ENCODE results near the gene CPED1. TPM values are rescaled to one million over a fixed set of nuclear protein-coding genes. Genes with fewer than 3 reads are reported as not detected.

The CPED1 gene
- total and polyA plus RNA-seq, 4 donors: 4.7 to 34.1 (median 16.7) TPM

DNA sequence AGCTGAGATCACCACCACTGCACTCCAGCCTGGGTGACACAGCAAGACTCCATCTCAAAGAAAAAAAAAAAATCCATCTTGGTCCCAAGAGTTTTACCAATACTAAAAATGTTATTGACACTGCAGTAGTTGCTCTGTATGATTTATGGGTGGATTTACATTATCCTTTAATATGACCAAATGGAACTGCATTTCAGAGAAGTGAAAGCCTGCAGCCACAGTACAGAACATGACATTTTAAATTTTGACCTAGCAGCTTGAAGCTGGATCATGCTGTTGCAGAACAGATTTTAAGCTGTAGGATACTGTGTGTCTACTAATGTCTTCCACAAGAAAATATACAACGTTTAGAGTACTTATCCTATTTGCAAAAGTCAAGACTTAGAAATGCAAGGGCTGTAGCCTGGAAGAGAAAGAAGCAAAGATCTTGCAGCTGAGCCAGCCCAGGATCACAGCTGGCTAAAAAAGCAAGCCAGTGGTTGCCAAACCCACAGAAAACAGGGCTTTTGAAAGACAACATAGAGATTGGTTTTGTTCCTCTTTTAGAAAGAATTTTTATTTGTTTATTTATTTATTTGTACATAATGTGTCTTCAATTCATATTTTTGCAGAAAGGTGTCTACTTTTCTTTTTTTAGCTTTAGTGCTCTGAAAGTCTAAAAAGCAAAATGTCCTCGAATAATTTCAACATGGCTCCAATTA lies 285.1 kb downstream of the CPED1 start:
- Histone ChIP-seq H3K4me1 (ENCODE audit: control insufficient read depth, insufficient read depth, low read length) (no peaks in the 10 kb centered on the region), H3K36me3 (ENCODE audit: control insufficient read depth, insufficient read depth, low read length) (no peaks in the 10 kb centered on the region), H3K27ac (ENCODE audit: low read depth, low read length) (no peak overlapping the region), H3K27me3 (ENCODE audit: control insufficient read depth, insufficient read depth, low read length) (no peaks in the 10 kb centered on the region), H3K9me3 (ENCODE audit: control insufficient read depth, insufficient read depth, low read length) (no peaks in the 10 kb centered on the region), H3K4me3 (ENCODE audit: low read depth, low read length) (no peak overlapping the region)
- peak in 2 of 6 donors; percentile 13 to 17 for DNase-seq (ENCODE audit: low read depth in 4 of 6, low spot score in 6 of 6)
- 86% methylated on average over 1 of the region's 2 CpGs for WGBS (ENCODE audit: insufficient coverage)

DNA sequence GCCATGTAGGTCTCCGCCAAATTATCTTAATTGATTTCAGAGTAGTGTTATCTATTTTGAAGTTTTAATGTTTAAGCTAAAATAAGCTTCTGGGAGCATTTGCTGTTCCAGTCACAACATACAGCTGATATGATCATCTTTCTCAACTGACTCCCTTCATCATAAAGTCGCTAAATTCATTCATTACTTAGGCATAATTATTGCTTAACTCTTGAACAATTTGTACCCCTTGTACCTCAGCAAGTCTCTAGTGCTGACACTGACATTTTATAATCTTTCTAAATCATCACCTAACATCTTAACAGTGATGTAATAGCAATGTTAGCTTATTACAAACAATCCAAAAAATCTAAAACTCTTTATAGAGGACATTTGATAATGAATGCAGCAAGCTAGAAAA lies 286.0 kb downstream of the CPED1 start:
- no peaks in the 10 kb centered on the region for H3K4me1 ChIP-seq (ENCODE audit: control insufficient read depth, insufficient read depth, low read length)
- no peaks in the 10 kb centered on the region for H3K9me3 ChIP-seq (ENCODE audit: control insufficient read depth, insufficient read depth, low read length)
- no peaks in the 10 kb centered on the region for H3K27me3 ChIP-seq (ENCODE audit: control insufficient read depth, insufficient read depth, low read length)
- DNase-seq (ENCODE audit: low read depth in 4 of 6, low spot score in 6 of 6): no peak
- no peak overlapping the region for H3K4me3 ChIP-seq (ENCODE audit: low read depth, low read length)
- H3K36me3 ChIP-seq (ENCODE audit: control insufficient read depth, insufficient read depth, low read length): no peaks in the 10 kb centered on the region
- 67% methylated on average over 1 of the region's 2 CpGs for WGBS (ENCODE audit: insufficient coverage)
- H3K27ac ChIP-seq (ENCODE audit: low read depth, low read length): no peak overlapping the region

DNA sequence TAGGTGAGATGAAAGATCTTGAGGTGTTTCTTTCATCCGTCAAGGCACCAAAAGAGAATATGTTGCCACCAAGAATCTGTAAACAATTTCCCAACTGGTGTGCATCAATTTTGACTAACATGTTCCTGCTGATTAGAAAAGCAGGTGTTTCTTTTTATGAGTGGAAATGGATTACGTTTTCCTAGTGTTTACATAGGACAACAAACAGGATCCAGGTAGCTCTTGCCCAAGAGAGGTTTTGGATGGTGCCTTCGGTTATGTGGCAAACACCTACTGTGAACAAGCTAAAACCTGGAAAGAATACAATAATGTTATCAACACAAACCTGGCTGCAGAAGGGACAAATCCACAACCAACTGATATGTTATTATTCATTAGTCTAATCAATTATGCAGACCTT lies 286.7 kb downstream of the CPED1 start:
- Histone ChIP-seq H3K27ac (ENCODE audit: low read depth, low read length) (no peak overlapping the region), H3K4me1 (ENCODE audit: control insufficient read depth, insufficient read depth, low read length) (no peaks in the 10 kb centered on the region), H3K36me3 (ENCODE audit: control insufficient read depth, insufficient read depth, low read length) (no peaks in the 10 kb centered on the region), H3K27me3 (ENCODE audit: control insufficient read depth, insufficient read depth, low read length) (no peaks in the 10 kb centered on the region), H3K9me3 (ENCODE audit: control insufficient read depth, insufficient read depth, low read length) (no peaks in the 10 kb centered on the region), H3K4me3 (ENCODE audit: low read depth, low read length) (no peak overlapping the region)
- no peak for DNase-seq (ENCODE audit: low read depth in 4 of 6, low spot score in 6 of 6)
- WGBS (ENCODE audit: insufficient coverage): no CpG with 5 or more reads among the region's 3 CpGs

DNA sequence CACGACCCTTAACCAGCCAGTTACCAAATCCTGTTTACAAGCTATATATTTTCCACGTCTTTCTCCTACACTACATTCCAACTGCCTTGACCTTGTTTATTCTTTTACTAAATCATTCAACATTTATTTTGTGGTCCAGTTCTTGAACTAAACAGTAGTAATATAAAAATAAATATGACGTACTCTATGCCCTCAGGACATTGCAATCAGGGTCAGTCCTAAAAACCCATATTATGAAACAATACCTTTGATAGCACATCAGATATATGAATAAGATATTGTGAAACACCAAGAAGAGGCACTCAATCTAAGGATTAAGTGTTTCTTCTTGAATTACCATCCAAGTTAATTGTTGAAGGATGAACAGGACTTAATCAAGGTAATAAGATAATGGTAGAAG lies 287.8 kb downstream of the CPED1 start:
- Histone ChIP-seq H3K4me1 (ENCODE audit: control insufficient read depth, insufficient read depth, low read length) (no peaks in the 10 kb centered on the region), H3K9me3 (ENCODE audit: control insufficient read depth, insufficient read depth, low read length) (no peaks in the 10 kb centered on the region), H3K4me3 (ENCODE audit: low read depth, low read length) (no peak overlapping the region), H3K27ac (ENCODE audit: low read depth, low read length) (no peak overlapping the region), H3K36me3 (ENCODE audit: control insufficient read depth, insufficient read depth, low read length) (no peaks in the 10 kb centered on the region), H3K27me3 (ENCODE audit: control insufficient read depth, insufficient read depth, low read length) (no peaks in the 10 kb centered on the region)
- DNase-seq (ENCODE audit: low read depth in 4 of 6, low spot score in 6 of 6): no peak
- 92% methylated on average over 2 of the region's 3 CpGs for WGBS (ENCODE audit: insufficient coverage)

DNA sequence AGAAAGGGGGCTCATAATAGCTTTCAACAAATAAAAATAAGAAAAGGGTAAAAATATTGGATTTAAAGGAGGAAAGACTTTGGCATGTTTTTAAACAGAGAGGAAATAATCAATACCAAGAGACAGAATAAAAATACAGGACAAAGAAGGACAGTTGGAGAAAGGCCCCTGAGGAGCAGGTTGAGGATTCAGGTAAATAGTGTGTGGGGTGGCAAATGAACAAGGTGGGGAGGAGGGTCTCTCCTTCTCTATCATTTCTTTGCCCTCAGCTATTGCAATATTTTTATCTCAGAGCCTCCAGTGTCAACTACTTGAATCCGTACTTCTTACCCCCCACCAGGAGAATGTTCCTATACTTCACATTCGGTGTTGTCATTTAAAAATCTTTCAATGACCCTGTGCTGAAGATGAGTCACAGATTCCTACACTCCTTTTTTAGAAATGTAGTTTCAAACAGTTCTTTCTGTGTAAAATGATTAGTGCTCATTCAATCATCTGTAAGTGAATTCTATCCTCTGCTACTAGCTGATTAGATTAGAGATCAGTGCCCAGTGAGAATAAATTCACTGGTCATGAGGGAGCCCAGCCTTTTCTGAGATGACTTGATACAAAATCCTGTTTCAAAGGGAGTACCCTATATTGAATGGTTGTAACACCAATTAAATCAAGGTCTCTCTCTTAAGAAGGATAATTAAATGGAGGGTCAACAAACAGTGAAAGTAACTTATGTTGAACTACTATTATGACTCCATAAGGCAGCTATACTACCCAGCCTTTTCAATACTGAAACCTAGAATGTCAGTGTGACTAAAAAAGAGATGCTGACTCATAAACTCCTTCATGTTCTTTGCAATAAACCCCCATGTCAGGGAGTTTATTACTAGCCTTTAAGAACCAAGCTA lies 289.9 kb downstream of the CPED1 start:
- Histone ChIP-seq H3K36me3 (ENCODE audit: control insufficient read depth, insufficient read depth, low read length) (no peaks in the 10 kb centered on the region), H3K4me1 (ENCODE audit: control insufficient read depth, insufficient read depth, low read length) (no peaks in the 10 kb centered on the region), H3K27ac (ENCODE audit: low read depth, low read length) (no peak overlapping the region), H3K4me3 (ENCODE audit: low read depth, low read length) (no peak overlapping the region), H3K9me3 (ENCODE audit: control insufficient read depth, insufficient read depth, low read length) (no peaks in the 10 kb centered on the region), H3K27me3 (ENCODE audit: control insufficient read depth, insufficient read depth, low read length) (no peaks in the 10 kb centered on the region)
- DNase-seq (ENCODE audit: low read depth in 4 of 6, low spot score in 6 of 6): no peak
- WGBS (ENCODE audit: insufficient coverage): no CpG with 5 or more reads among the region's 2 CpGs

DNA sequence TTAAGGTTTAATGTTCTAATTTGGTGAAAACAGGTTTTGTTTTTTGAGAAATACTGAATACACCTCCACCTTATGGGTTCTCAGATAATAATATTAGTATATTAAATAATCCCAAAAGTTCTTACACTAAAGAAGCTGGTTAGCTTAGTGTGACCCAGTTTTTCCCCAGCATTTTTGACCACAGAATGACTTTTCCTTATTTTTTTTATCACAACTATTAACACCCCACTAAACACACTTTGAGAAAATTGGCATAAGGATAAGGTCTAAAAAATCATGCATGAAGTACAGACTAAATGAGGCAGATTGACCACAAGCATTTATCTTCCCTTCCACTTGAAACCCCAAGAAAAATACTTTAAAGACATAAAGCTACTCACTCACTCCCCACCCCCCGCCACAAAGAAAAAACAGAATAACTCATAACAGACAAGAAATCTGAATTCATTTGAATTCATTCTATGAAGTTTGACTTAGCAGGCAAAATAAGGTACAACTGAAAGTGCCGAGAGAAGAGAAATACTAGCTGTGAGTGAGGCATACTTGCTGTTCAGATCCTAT lies 290.6 kb downstream of the CPED1 start:
- 100% methylated on average over 1 of the region's 2 CpGs for WGBS (ENCODE audit: insufficient coverage)
- Histone ChIP-seq H3K36me3 (ENCODE audit: control insufficient read depth, insufficient read depth, low read length) (no peaks in the 10 kb centered on the region), H3K4me1 (ENCODE audit: control insufficient read depth, insufficient read depth, low read length) (no peaks in the 10 kb centered on the region), H3K9me3 (ENCODE audit: control insufficient read depth, insufficient read depth, low read length) (no peaks in the 10 kb centered on the region), H3K4me3 (ENCODE audit: low read depth, low read length) (no peak overlapping the region), H3K27ac (ENCODE audit: low read depth, low read length) (no peak overlapping the region), H3K27me3 (ENCODE audit: control insufficient read depth, insufficient read depth, low read length) (no peaks in the 10 kb centered on the region)
- DNase-seq (ENCODE audit: low read depth in 4 of 6, low spot score in 6 of 6): no peak

DNA sequence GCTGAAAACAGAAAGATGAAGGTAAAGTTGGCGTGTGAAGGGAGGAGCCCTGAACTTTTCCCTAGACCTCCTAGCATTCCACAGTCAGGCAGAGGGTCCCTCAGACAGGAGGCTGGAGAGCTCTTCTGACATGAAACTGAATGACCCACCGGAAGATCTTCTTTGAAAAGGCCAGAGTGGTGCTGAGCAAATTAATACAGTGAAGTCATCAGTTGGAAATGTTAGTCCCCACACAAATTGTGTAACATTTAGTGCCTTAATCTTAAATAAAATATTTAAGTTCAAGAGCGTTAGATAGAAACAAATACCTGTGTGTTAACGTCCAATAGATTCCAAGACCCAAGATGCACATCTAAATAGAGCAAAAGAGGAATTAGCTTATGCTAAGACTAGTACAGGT lies 291.3 kb downstream of the CPED1 start:
- Histone ChIP-seq H3K9me3 (ENCODE audit: control insufficient read depth, insufficient read depth, low read length) (no peaks in the 10 kb centered on the region), H3K4me1 (ENCODE audit: control insufficient read depth, insufficient read depth, low read length) (no peaks in the 10 kb centered on the region), H3K27ac (ENCODE audit: low read depth, low read length) (no peak overlapping the region), H3K4me3 (ENCODE audit: low read depth, low read length) (no peak overlapping the region), H3K27me3 (ENCODE audit: control insufficient read depth, insufficient read depth, low read length) (no peaks in the 10 kb centered on the region), H3K36me3 (ENCODE audit: control insufficient read depth, insufficient read depth, low read length) (no peaks in the 10 kb centered on the region)
- no CpG with 5 or more reads among the region's 4 CpGs for WGBS (ENCODE audit: insufficient coverage)
- DNase-seq (ENCODE audit: low read depth in 4 of 6, low spot score in 6 of 6): no peak

DNA sequence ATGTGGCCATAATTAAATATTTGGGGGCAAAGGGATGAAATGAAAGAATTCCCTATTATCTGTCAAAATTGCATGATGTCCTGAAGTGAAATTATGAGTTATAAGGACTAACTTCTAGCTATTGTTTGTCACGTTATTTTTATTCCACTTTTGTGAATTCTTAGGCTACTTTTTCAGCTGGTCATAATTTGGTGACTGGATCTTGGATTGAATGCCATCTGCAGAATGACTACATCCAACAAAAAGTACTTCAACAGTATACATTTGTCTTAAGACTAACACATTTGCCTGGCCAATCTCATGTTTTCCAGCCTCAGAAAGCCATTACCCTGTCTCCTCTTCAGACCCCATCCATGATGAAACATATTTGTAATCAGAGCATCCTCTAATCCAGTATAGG lies 292.1 kb downstream of the CPED1 start:
- WGBS (ENCODE audit: insufficient coverage): no CpG with 5 or more reads among the region's 1 CpG

DNA sequence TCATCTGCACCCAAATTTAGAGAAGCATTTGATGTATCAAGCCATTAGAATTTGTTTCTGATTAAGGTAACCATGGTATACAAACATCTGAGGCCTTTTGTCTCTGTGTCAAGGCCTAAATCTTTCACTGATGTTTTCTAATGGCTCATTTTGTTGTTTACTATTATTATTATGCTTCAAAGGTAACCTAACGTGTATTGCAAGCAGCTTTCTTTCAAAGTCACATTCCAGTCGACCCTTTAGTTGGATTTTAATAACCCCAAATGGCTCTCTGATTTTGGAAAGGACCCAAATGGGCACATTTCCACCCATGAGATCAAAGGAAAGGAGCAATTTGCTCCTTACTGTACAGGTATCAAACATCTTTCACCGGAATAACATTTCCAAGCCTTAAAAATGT lies 293.6 kb downstream of the CPED1 start:
- no peak overlapping the region for H3K4me3 ChIP-seq (ENCODE audit: low read depth, low read length)
- H3K4me1 ChIP-seq (ENCODE audit: control insufficient read depth, insufficient read depth, low read length): no peaks in the 10 kb centered on the region
- DNase-seq (ENCODE audit: low read depth in 4 of 6, low spot score in 6 of 6): no peak
- H3K36me3 ChIP-seq (ENCODE audit: control insufficient read depth, insufficient read depth, low read length): no peaks in the 10 kb centered on the region
- H3K27me3 ChIP-seq (ENCODE audit: control insufficient read depth, insufficient read depth, low read length): no peaks in the 10 kb centered on the region
- no peak overlapping the region for H3K27ac ChIP-seq (ENCODE audit: low read depth, low read length)
- WGBS (ENCODE audit: insufficient coverage): 29% methylated on average over 1 of the region's 3 CpGs
- peaks cover 4% of the 10 kb centered on the region for H3K9me3 ChIP-seq (ENCODE audit: control insufficient read depth, insufficient read depth, low read length)

More for the DNA sequence above, 292.1 kb downstream of the CPED1 start:
- H3K4me1 ChIP-seq (ENCODE audit: control insufficient read depth, insufficient read depth, low read length): no peaks in the 10 kb centered on the region
- no peak overlapping the region for H3K27ac ChIP-seq (ENCODE audit: low read depth, low read length)
- H3K36me3 ChIP-seq (ENCODE audit: control insufficient read depth, insufficient read depth, low read length): no peaks in the 10 kb centered on the region
- H3K27me3 ChIP-seq (ENCODE audit: control insufficient read depth, insufficient read depth, low read length): no peaks in the 10 kb centered on the region
- H3K9me3 ChIP-seq (ENCODE audit: control insufficient read depth, insufficient read depth, low read length): peaks cover 4% of the 10 kb centered on the region
- H3K4me3 ChIP-seq (ENCODE audit: low read depth, low read length): no peak overlapping the region
- no peak for DNase-seq (ENCODE audit: low read depth in 4 of 6, low spot score in 6 of 6)
